Adrenal gland (tissue), 12 donors: ENCODE results near the gene EIF4E2. TPM values are rescaled to one million over a fixed set of nuclear protein-coding genes. Genes with fewer than 3 reads are reported as not detected.

Experiments used
- DNase-seq, 7 donors: peaks; one replicate each; pipeline ENCODE4 v3.0.0-alpha.2; 2019 to 2020
- H3K27ac ChIP-seq, 5 donors: fragments of 200-600 bp; sonication (generic) in 4 of 5; 1 replicate in 3 of 5; 2 replicates in 2 of 5; pipeline versions ENCODE4 v1.5.1 to v1.8.0; 2016 to 2020; ENCODE audit warnings: mild to moderate bottlenecking in 1 of 5
- H3K27me3 ChIP-seq: fragments of 200-600 bp; 2 replicates; pipeline ENCODE4 v1.8.0; 2021
- H3K36me3 ChIP-seq, 2 donors: fragments of 200-600 bp; replicated peaks in 1 of 2; 1 replicate in 1 of 2; 2 replicates in 1 of 2; pipeline versions ENCODE4 v1.5.1 to v1.8.0; 2018 to 2022
- H3K4me1 ChIP-seq, 2 donors: fragments of 200-600 bp; replicated peaks in 1 of 2; 1 replicate in 1 of 2; 2 replicates in 1 of 2; pipeline versions ENCODE4 v1.5.1 to v1.8.0; 2018 to 2021
- H3K4me3 ChIP-seq, 4 donors: fragments of 200-600 bp; sonication (generic) in 3 of 4; one replicate each; pipeline ENCODE4 v1.5.1; 2016 to 2018
- H3K9me3 ChIP-seq, 3 donors: fragments of 200-600 bp; sonication (generic) in 1 of 3; replicated peaks in 1 of 3; 1 replicate in 2 of 3; 2 replicates in 1 of 3; pipeline versions ENCODE4 v1.5.1 to v1.8.0; 2016 to 2021
- POLR2A ChIP-seq, 2 donors: fragments of 450-650 bp; IDR thresholded peaks; one replicate each; pipeline ENCODE4 v1.6.1; 2017; ENCODE audit warnings: antibody characterized with exemption in 2 of 2, mild to moderate bottlenecking in 2 of 2, moderate library complexity in 1 of 2
- WGBS, 4 donors: extraction: QIAGEN DNeasy Blood & Tissue Kit in 2 of 4; methylation state at CpG; one replicate each; pipeline versions ENCODE4 v1.1.5 to v1.1.7; 2013 to 2017; 5-methylcytosine and 5-hydroxymethylcytosine counted together
- intact Hi-C, 2 donors: fragments of 100-400 bp; cut with DNase I; formaldehyde crosslinking; loops; one replicate each; pipeline versions ENCODE4 v1.14.1 to v1.15.0; 2022 to 2023
- polyA plus RNA-seq, 3 donors: library from polyadenylated mRNA; stranded (reverse); fragments of 200-250 nt in 2 of 3; fragments of 350-450 nt in 1 of 3; fragmentation: Illumina TruSeq in 1 of 3; extraction: RNeasy Lipid Tissue Mini Kit (QIAGEN cat#74804) in 1 of 3; gene quantifications; one replicate each; pipeline ENCODE4 v1.2.3, GENCODE V29; 2013 to 2014
- total RNA-seq, 9 donors: library from RNA; depleted of rRNA in 4 of 9; stranded (reverse); fragments of >200 nt in 4 of 9; fragments of 120-200 nt in 1 of 9; fragmentation: NEBNext Ultra II Directional in 1 of 9; extraction: Animal tissue kit (Norgen Biotek cat#: 25700) in 1 of 9; gene quantifications; one replicate each; pipeline versions ENCODE4 v1.1.0 to v1.2.4, GENCODE V29; 2013 to 2023
- TF ChIP-seq, protein P1 (sequence below), 6 experiments: fragments of 450-650 bp in 4 of 6; fragments of 200-600 bp in 2 of 6; sonication (generic) in 1 of 6; IDR thresholded peaks; 1 replicate in 5 of 6; 2 replicates in 1 of 6; pipeline versions ENCODE4 v1.5.1 to v1.8.0; 2016 to 2021; ENCODE audit warnings: antibody characterized with exemption in 6 of 6, mild to moderate bottlenecking in 2 of 6, moderate library complexity in 1 of 6
- donor health status: healthy with polysubstance abuse.
- donor health status: Bipolar disorder and iron deficiency.
- donor health status: DM: yes; HTN: yes; CAD: no.
- donor health status: DM: no; HTN: no; CAD: no.
- donor health status: DM: no; HTN: no; CAD: no.
- donor health status: DM: yes; HTN: yes; CAD: no.

The EIF4E2 gene
- total and polyA plus RNA-seq, 12 donors, result 32.2 to 137 (median 57.8) TPM

- Histone ChIP-seq H3K4me3 (no peak overlapping the region), H3K9me3 (no peaks in the 10 kb centered on the region), H3K4me1 (peaks cover 7 to 23% of the 10 kb centered on the region in 2 donors), H3K36me3 (no peaks in the 10 kb centered on the region), H3K27me3 (peaks cover 36% of the 10 kb centered on the region), H3K27ac (no peak overlapping the region)
- no peak for DNase-seq
- TF ChIP-seq, protein P1, sequence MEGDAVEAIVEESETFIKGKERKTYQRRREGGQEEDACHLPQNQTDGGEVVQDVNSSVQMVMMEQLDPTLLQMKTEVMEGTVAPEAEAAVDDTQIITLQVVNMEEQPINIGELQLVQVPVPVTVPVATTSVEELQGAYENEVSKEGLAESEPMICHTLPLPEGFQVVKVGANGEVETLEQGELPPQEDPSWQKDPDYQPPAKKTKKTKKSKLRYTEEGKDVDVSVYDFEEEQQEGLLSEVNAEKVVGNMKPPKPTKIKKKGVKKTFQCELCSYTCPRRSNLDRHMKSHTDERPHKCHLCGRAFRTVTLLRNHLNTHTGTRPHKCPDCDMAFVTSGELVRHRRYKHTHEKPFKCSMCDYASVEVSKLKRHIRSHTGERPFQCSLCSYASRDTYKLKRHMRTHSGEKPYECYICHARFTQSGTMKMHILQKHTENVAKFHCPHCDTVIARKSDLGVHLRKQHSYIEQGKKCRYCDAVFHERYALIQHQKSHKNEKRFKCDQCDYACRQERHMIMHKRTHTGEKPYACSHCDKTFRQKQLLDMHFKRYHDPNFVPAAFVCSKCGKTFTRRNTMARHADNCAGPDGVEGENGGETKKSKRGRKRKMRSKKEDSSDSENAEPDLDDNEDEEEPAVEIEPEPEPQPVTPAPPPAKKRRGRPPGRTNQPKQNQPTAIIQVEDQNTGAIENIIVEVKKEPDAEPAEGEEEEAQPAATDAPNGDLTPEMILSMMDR (IDR thresholded peaks at IDR 0.05), result no peak
- no peak for TF ChIP-seq POLR2A (IDR thresholded peaks at IDR 0.05)
- WGBS, 4 donors, result 89 to 97% (median 94%) methylated on average over 5 to 14 of the region's 14 CpGs
- intact Hi-C loops, result loop anchor here (2.0 to 10.0 kb wide), 2 partner anchors 74 to 616 kb away; no protein-coding TSS in a partner anchor
Observed at GRCh38 chr2:232521098-232521497, 29.4 kb upstream of the EIF4E2 start.

GRCh38 chr2:232521959-232522622 lies 28.4 kb upstream of the EIF4E2 start:
- no peak overlapping the region for H3K27ac ChIP-seq
- peaks cover 7 to 23% of the 10 kb centered on the region in 2 donors for H3K4me1 ChIP-seq
- peak overlapping the region in 1 of 4 donors; percentile 29 for H3K4me3 ChIP-seq
- intact Hi-C loops, result loop anchor here (2.0 to 10.0 kb wide), 3 partner anchors 75 to 617 kb away; no protein-coding TSS in a partner anchor
- H3K36me3 ChIP-seq, result no peaks in the 10 kb centered on the region
- TF ChIP-seq, protein P1 (IDR thresholded peaks at IDR 0.05), result peak; percentile 30 to 95 (median 70)
- TF ChIP-seq POLR2A (IDR thresholded peaks at IDR 0.05), result no peak
- H3K27me3 ChIP-seq, result peaks cover 36% of the 10 kb centered on the region
- no peaks in the 10 kb centered on the region for H3K9me3 ChIP-seq
- 0 to 8% (median 6%) methylated on average over 12 to 66 of the region's 66 CpGs; no CpG with 5 or more reads in 1 of the 4 donors for WGBS, 4 donors
- peak in 4 of 7 donors; percentile 41 to 66 (median 61) for DNase-seq

- H3K4me3 ChIP-seq, result peak overlapping the region in 1 of 4 donors; percentile 29
- no peak overlapping the region for H3K27ac ChIP-seq
- H3K9me3 ChIP-seq, result no peaks in the 10 kb centered on the region
- no peak for DNase-seq
- intact Hi-C loops, result loop anchor here in 1 of 2 donors (2.0 to 10.0 kb wide), 2 partner anchors 78 to 618 kb away; no protein-coding TSS in a partner anchor
- TF ChIP-seq, protein P1 (IDR thresholded peaks at IDR 0.05), result no peak
- no peak for TF ChIP-seq POLR2A (IDR thresholded peaks at IDR 0.05)
- peaks cover 36% of the 10 kb centered on the region for H3K27me3 ChIP-seq
- 3 to 20% (median 12%) methylated on average over 6 to 46 of the region's 46 CpGs for WGBS, 4 donors
- peaks cover 7 to 23% of the 10 kb centered on the region in 2 donors for H3K4me1 ChIP-seq
- H3K36me3 ChIP-seq, result no peaks in the 10 kb centered on the region
Observed at GRCh38 chr2:232522623-232523401, 27.7 kb upstream of the EIF4E2 start.

DNA sequence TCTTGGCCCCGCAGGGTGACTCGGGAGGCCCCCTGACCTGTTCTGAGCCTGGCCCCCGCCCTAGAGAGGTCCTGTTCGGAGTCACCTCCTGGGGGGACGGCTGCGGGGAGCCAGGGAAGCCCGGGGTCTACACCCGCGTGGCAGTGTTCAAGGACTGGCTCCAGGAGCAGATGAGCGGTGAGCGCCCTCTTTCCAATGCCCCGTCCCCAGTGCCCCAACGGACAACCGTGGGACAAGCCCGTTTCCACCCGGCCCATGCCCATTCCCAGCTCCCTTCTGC lies 27.1 kb upstream of the EIF4E2 start:
- WGBS, 4 donors, result 12 to 26% (median 12%) methylated on average over 4 to 16 of the region's 16 CpGs; no CpG with 5 or more reads in 1 of the 4 donors
- peaks cover 7 to 23% of the 10 kb centered on the region in 2 donors for H3K4me1 ChIP-seq
- H3K36me3 ChIP-seq, result no peaks in the 10 kb centered on the region
- TF ChIP-seq, protein P1 (IDR thresholded peaks at IDR 0.05), result no peak
- TF ChIP-seq POLR2A (IDR thresholded peaks at IDR 0.05), result no peak
- H3K4me3 ChIP-seq, result peak overlapping the region in 1 of 4 donors; percentile 40
- H3K27ac ChIP-seq, result no peak overlapping the region
- no peaks in the 10 kb centered on the region for H3K9me3 ChIP-seq
- intact Hi-C loops, result loop anchor here in 1 of 2 donors (2.0 to 10.0 kb wide), 2 partner anchors 79 to 619 kb away; no protein-coding TSS in a partner anchor
- no peak for DNase-seq
- peaks cover 36% of the 10 kb centered on the region for H3K27me3 ChIP-seq
